A673 (cell line): ENCODE data around the gene LRP2. TPM values are rescaled to one million over a fixed set of nuclear protein-coding genes. Genes with fewer than 3 reads are reported as not detected.

ENCODE experiments used
- BruUV-seq: library from RNA; stranded (reverse); fragments of 400-500 nt; replicated peaks from 2 replicates; lab custom pipeline; 2021; lab: Mats Ljungman, UMichigan
- CTCF ChIA-PET: fragments of 300-600 bp; sonication (Branson Sonifier 250); formaldehyde crosslinking; loops from one replicate; lab custom pipeline; 2022; ENCODE audit warnings: antibody characterized with exemption; lab: Charles Lee
- POLR2A ChIA-PET: fragments of 300-600 bp; sonication (Branson Sonifier 250); formaldehyde crosslinking; loops from one replicate; lab custom pipeline; 2022; ENCODE audit warnings: antibody characterized with exemption; ENCODE audit not compliant: low non-redundant PET; lab: Charles Lee
- DNase-seq: peaks from one replicate; pipeline ENCODE4 v3.0.0-alpha.2; 2015; ENCODE audit warnings: low spot score
- H3K27ac ChIP-seq: fragments of 200-600 bp; sonication (generic); 2 replicates; pipeline ENCODE4 v1.5.1; 2016; ENCODE audit warnings: mixed run types, low read depth, mild to moderate bottlenecking, mixed read lengths, antibody characterized with exemption, low read length; ENCODE audit not compliant: poor library complexity, severe bottlenecking
- H3K27me3 ChIP-seq: fragments of 200-600 bp; sonication (generic); replicated peaks from 2 replicates; pipeline ENCODE4 v1.6.1; 2017; ENCODE audit warnings: mixed run types, low read depth, mild to moderate bottlenecking, mixed read lengths, antibody characterized with exemption, low read length; ENCODE audit not compliant: insufficient read depth, poor library complexity
- H3K36me3 ChIP-seq: fragments of 200-600 bp; sonication (generic); 2 replicates; pipeline ENCODE4 v1.6.1; 2016; ENCODE audit warnings: mixed run types, mild to moderate bottlenecking, mixed read lengths, antibody characterized with exemption, low read length; ENCODE audit not compliant: insufficient read depth, poor library complexity, severe bottlenecking
- H3K4me1 ChIP-seq: fragments of 200-600 bp; sonication (generic); 2 replicates; pipeline ENCODE4 v1.6.1; 2017; ENCODE audit warnings: mixed run types, mild to moderate bottlenecking, mixed read lengths, antibody characterized with exemption, low read length; ENCODE audit not compliant: insufficient read depth, poor library complexity, severe bottlenecking
- H3K4me3 ChIP-seq: fragments of 200-600 bp; sonication (generic); 2 replicates; pipeline ENCODE4 v1.5.1; 2016; ENCODE audit warnings: low read depth, mixed run types, mild to moderate bottlenecking, mixed read lengths, low read length; ENCODE audit not compliant: poor library complexity, severe bottlenecking
- H3K9me3 ChIP-seq: fragments of 200-600 bp; sonication (generic); 2 replicates; pipeline ENCODE4 v1.6.1; 2016; ENCODE audit warnings: mixed run types, low read depth, mild to moderate bottlenecking, mixed read lengths, antibody characterized with exemption, low read length; ENCODE audit not compliant: poor library complexity, severe bottlenecking
- CTCF ChIP-seq: fragments of 300-800, 200-600 bp; sonication (generic); conservative IDR thresholded peaks from 2 replicates; pipeline ENCODE4 v1.5.1; 2017; ENCODE audit warnings: low read depth, mild to moderate bottlenecking, antibody characterized with exemption, low read length, moderate library complexity, mixed read lengths
- EZH2 ChIP-seq: fragments of 200-600 bp; sonication (generic); IDR thresholded peaks from 2 replicates; pipeline ENCODE4 v1.6.1; 2017; ENCODE audit warnings: borderline replicate concordance, low read depth, mild to moderate bottlenecking, mixed read lengths, antibody characterized with exemption, low read length; ENCODE audit not compliant: poor library complexity, severe bottlenecking
- intact Hi-C: fragments of 100-400 bp; cut with micrococcal nuclease; formaldehyde crosslinking; loops from one replicate; pipeline ENCODE4 v1.10.0; 2022; ENCODE audit not compliant: unreplicated experiment
- total RNA-seq: library from RNA; stranded (reverse); gene quantifications from 2 replicates; pipeline ENCODE4 v1.2.3, GENCODE V29; 2021

Gene LRP2
- total RNA-seq, 1 experiment from 2014 or later: 0.26 TPM

- intact Hi-C loops: no loop called here
- peaks cover 48% of the 10 kb centered on the region for H3K27me3 ChIP-seq
- no TSS peak for BruUV-seq
- CTCF ChIA-PET: no interaction called here
- POLR2A ChIA-PET: no interaction called here
- no peaks in the 10 kb centered on the region for H3K9me3 ChIP-seq
- no peaks in the 10 kb centered on the region for H3K4me1 ChIP-seq
- H3K27ac ChIP-seq: no peak overlapping the region
- no peak for TF ChIP-seq EZH2
- no peak for TF ChIP-seq CTCF
- no peaks in the 10 kb centered on the region for H3K36me3 ChIP-seq
- no peak for DNase-seq
- no peak overlapping the region for H3K4me3 ChIP-seq
These were observed 64.3 kb downstream of the LRP2 start for GRCh38 chr2:169298007-169298406.

GRCh38 chr2:169294001-169294675 lies 68.2 kb downstream of the LRP2 start:
- CTCF ChIA-PET: no interaction called here
- POLR2A ChIA-PET: no interaction called here
- no peaks in the 10 kb centered on the region for H3K4me1 ChIP-seq
- intact Hi-C loops: no loop called here
- TF ChIP-seq EZH2 (no peak), CTCF (no peak)
- BruUV-seq: no TSS peak
- DNase-seq: no peak
- H3K27me3 ChIP-seq: peaks cover 15% of the 10 kb centered on the region
- H3K36me3 ChIP-seq: no peaks in the 10 kb centered on the region
- H3K27ac ChIP-seq: no peak overlapping the region
- H3K9me3 ChIP-seq: no peaks in the 10 kb centered on the region
- no peak overlapping the region for H3K4me3 ChIP-seq

- Histone ChIP-seq H3K4me1 (no peaks in the 10 kb centered on the region), H3K27ac (no peak overlapping the region), H3K9me3 (no peaks in the 10 kb centered on the region), H3K36me3 (no peaks in the 10 kb centered on the region), H3K4me3 (no peak overlapping the region), H3K27me3 (no peaks in the 10 kb centered on the region)
- ChIA-PET CTCF (no interaction called here), POLR2A (no interaction called here)
- no TSS peak for BruUV-seq
- intact Hi-C loops: no loop called here
- no peak for DNase-seq
- TF ChIP-seq CTCF: no peak
- no peak for TF ChIP-seq EZH2
These were observed 70.8 kb downstream of the LRP2 start for GRCh38 chr2:169291517-169291916.
